WERI-Rb-1 (cell line): ENCODE data around the gene ACTL7B.
"Not testable (repeated sequence)": the region's sequence is repeated elsewhere in the genome, so short reads cannot be mapped to it uniquely, and the experiment has no call there.

Experiments used
- DNase-seq: peaks from one replicate; pipeline ENCODE4 v3.0.0-alpha.2; 2020
- H3K27ac ChIP-seq: fragments of 250-450 bp; sonication (Bioruptor Pico); 2 replicates; pipeline ENCODE4 v1.5.1; 2020; ENCODE audit warnings: mild to moderate bottlenecking, moderate library complexity
- H3K27me3 ChIP-seq: fragments of 250-450 bp; sonication (Bioruptor Pico); 2 replicates; pipeline ENCODE4 v1.5.1; 2021; ENCODE audit warnings: mild to moderate bottlenecking, low read depth, moderate library complexity; ENCODE audit not compliant: insufficient read depth, severe bottlenecking
- H3K36me3 ChIP-seq: fragments of 250-450 bp; sonication (Bioruptor Pico); 2 replicates; pipeline ENCODE4 v1.5.1; 2020; ENCODE audit warnings: mild to moderate bottlenecking, moderate library complexity
- H3K4me3 ChIP-seq: 2 replicates; pipeline ENCODE4 v1.5.1; 2011; ENCODE audit warnings: low read depth, mild to moderate bottlenecking, control low read depth, low read length
- H3K9me3 ChIP-seq: fragments of 250-450 bp; sonication (Bioruptor Pico); 2 replicates; pipeline ENCODE4 v1.5.1; 2021; ENCODE audit warnings: mild to moderate bottlenecking, moderate library complexity; ENCODE audit not compliant: severe bottlenecking
- TF ChIP-seq, protein P1 (sequence below): IDR thresholded peaks from 2 replicates; pipeline ENCODE4 v1.5.1; 2011; ENCODE audit warnings: low read depth, mild to moderate bottlenecking, control low read depth, inconsistent platforms, low read length

Gene ACTL7B

DNA sequence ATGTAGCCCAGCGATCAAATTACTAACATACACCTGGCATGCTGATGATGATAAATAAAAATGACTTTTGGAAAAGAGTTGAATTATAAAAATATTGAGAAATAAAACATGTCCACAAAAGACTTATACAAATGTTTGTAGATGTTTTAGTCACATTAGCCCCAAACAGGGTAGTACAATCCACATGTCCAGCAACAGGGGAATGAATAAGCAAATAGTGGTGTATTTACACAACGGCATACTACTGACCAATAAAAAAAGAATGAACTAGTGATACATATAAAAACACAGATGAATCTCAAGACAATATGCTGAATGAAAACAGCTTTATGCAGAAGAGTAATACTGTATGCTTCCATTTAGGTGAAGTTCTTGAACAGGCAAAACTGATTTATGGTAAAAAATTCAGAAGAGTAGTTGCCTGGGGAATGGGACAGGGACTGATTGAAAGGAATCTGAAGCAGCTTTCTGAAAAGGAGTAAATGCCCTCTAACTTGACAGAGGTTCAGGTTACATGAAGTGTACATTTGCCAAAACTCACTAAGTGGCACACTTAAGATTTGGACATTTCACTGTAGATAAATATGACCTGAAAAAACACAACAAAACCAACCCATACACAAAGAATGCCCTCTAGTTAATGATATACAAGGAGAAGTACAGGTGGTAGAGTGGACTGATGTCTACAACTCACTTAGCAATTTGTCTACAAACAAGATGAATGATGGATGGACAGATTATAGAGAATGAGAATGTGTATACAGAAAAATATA lies 41.7 kb upstream of the ACTL7B start:
- peaks cover 90% of the 10 kb centered on the region for H3K36me3 ChIP-seq
- H3K4me3 ChIP-seq: no peak overlapping the region
- DNase-seq: no peak
- no peak overlapping the region for H3K27ac ChIP-seq
- H3K9me3 ChIP-seq: no peaks in the 10 kb centered on the region
- TF ChIP-seq, protein P1, sequence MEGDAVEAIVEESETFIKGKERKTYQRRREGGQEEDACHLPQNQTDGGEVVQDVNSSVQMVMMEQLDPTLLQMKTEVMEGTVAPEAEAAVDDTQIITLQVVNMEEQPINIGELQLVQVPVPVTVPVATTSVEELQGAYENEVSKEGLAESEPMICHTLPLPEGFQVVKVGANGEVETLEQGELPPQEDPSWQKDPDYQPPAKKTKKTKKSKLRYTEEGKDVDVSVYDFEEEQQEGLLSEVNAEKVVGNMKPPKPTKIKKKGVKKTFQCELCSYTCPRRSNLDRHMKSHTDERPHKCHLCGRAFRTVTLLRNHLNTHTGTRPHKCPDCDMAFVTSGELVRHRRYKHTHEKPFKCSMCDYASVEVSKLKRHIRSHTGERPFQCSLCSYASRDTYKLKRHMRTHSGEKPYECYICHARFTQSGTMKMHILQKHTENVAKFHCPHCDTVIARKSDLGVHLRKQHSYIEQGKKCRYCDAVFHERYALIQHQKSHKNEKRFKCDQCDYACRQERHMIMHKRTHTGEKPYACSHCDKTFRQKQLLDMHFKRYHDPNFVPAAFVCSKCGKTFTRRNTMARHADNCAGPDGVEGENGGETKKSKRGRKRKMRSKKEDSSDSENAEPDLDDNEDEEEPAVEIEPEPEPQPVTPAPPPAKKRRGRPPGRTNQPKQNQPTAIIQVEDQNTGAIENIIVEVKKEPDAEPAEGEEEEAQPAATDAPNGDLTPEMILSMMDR: no peak
- no peaks in the 10 kb centered on the region for H3K27me3 ChIP-seq

GRCh38 chr9:108894225-108894997 lies 38.6 kb upstream of the ACTL7B start:
- no peak for DNase-seq
- H3K36me3 ChIP-seq: peaks cover 92% of the 10 kb centered on the region
- no peaks in the 10 kb centered on the region for H3K9me3 ChIP-seq
- no peak overlapping the region for H3K27ac ChIP-seq
- TF ChIP-seq, protein P1: no peak
- H3K27me3 ChIP-seq: no peaks in the 10 kb centered on the region
- no peak overlapping the region for H3K4me3 ChIP-seq

GRCh38 chr9:108889649-108890067 lies 33.9 kb upstream of the ACTL7B start:
- no peak overlapping the region for H3K4me3 ChIP-seq
- DNase-seq: no peak
- TF ChIP-seq, protein P1: peak; percentile 43
- H3K27ac ChIP-seq: no peak overlapping the region
- peaks cover 70% of the 10 kb centered on the region for H3K36me3 ChIP-seq
- no peaks in the 10 kb centered on the region for H3K27me3 ChIP-seq
- no peaks in the 10 kb centered on the region for H3K9me3 ChIP-seq

DNA sequence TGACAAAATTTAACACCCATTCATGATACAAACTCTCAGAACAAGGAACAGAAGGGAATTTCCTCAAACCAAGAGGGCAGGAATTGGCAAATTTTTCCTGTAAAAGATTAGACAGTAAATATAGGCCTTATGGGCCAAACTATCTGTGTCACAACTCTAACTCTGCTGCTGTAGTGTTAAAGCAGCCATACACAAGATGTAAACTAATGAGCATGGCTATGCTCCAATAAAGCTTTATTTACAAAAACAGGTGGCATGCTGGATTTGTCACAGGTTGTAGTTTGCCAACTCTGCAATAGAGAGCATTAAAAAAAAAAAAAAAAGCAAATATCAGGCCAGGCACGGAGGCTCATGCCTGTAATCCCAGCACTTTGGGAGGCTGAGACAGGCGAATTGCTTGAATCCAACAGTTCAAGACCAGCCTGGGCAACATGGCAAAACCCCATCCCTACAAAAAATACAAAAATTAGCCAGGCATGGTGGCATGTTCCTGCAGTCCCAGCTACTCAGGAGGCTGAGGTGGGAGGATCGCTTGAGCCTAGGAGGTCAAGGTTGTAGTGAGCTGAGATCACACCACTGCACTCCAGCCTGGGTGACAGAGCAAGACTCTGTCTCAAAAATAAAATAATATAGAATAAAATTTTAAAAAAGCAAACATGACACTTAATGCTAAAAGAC lies 30.9 kb upstream of the ACTL7B start:
- H3K36me3 ChIP-seq: peaks cover 46% of the 10 kb centered on the region
- not testable (repeated sequence) for H3K4me3 ChIP-seq, DNase-seq, H3K9me3 ChIP-seq, H3K27ac ChIP-seq, H3K27me3 ChIP-seq

- no peak overlapping the region for H3K27ac ChIP-seq
- H3K9me3 ChIP-seq: no peaks in the 10 kb centered on the region
- H3K36me3 ChIP-seq: peaks cover 42% of the 10 kb centered on the region
- no peaks in the 10 kb centered on the region for H3K27me3 ChIP-seq
- no peak for DNase-seq
- no peak overlapping the region for H3K4me3 ChIP-seq
- TF ChIP-seq, protein P1: no peak
Measured at GRCh38 chr9:108885643-108886348, 30.0 kb upstream of the ACTL7B start.
